ENCODE results near the gene DHX9. TPM values are rescaled to one million over a fixed set of nuclear protein-coding genes. Genes with fewer than 3 reads are reported as not detected.

DHX9 gene
- total RNA-seq: 65.2 TPM
- long read RNA-seq, full-length matches to known transcripts: 16 of 44 reads
- long read RNA-seq, partial matches to known transcripts: 26 of 44 reads
- long read RNA-seq, other reads (novel, unspliced or antisense): 2 of 44 reads

GRCh38 chr1:182839209-182840066 lies at the start of gene DHX9:
TSS of gene DHX9 (plus strand) at chr1:182839347. CDS start at chr1:182842567, 3,220 bp downstream.
- intact Hi-C loops (cut with micrococcal nuclease): no loop called here
- peak; percentile 98 for DNase-seq
- ATAC-seq: peak; percentile 94

- DNase-seq (no peak), ATAC-seq (no peak)
- intact Hi-C loops (cut with micrococcal nuclease): no loop called here
Observed at GRCh38 chr1:182791281-182792179, 47.6 kb upstream of the DHX9 start.

- intact Hi-C loops (cut with micrococcal nuclease): no loop called here
- ATAC-seq: no peak
Observed at GRCh38 chr1:182794091-182794490, 45.1 kb upstream of the DHX9 start.

GRCh38 chr1:182794676-182795201 lies 44.4 kb upstream of the DHX9 start:
- intact Hi-C loops (cut with micrococcal nuclease): no loop called here
- ATAC-seq (peak; percentile 30), DNase-seq (no peak)

More at GRCh38 chr1:182794091-182794490, 45.1 kb upstream of the DHX9 start:
- DNase-seq: no peak

- peak; percentile 67 for ATAC-seq
- DNase-seq: no peak
- intact Hi-C loops (cut with micrococcal nuclease): no loop called here
Observed at GRCh38 chr1:182795563-182796228, 43.5 kb upstream of the DHX9 start.

GRCh38 chr1:182802006-182802803 lies 36.9 kb upstream of the DHX9 start:
- DNase-seq (peak; percentile 32), ATAC-seq (peak; percentile 66)
- intact Hi-C loops (cut with micrococcal nuclease): no loop called here

GRCh38 chr1:182803846-182804245 lies 35.3 kb upstream of the DHX9 start:
- intact Hi-C loops (cut with micrococcal nuclease): no loop called here
- DNase-seq: no peak
- ATAC-seq: no peak

- intact Hi-C loops (cut with micrococcal nuclease): no loop called here
- ATAC-seq: no peak
Observed at GRCh38 chr1:182806015-182806678, 33.0 kb upstream of the DHX9 start.

GRCh38 chr1:182807907-182808306 lies 31.2 kb upstream of the DHX9 start:
- ATAC-seq (peak; percentile 70), DNase-seq (no peak)
- intact Hi-C loops (cut with micrococcal nuclease): no loop called here

More at GRCh38 chr1:182806015-182806678, 33.0 kb upstream of the DHX9 start:
- no peak for DNase-seq

- ATAC-seq: no peak
- no peak for DNase-seq
- intact Hi-C loops (cut with micrococcal nuclease): no loop called here
Observed at GRCh38 chr1:182809414-182809957, 29.7 kb upstream of the DHX9 start.

GRCh38 chr1:182811975-182812722 lies 27.0 kb upstream of the DHX9 start:
- ATAC-seq (no peak), DNase-seq (no peak)
- intact Hi-C loops (cut with micrococcal nuclease): no loop called here

GRCh38 chr1:182816863-182817262 lies 22.3 kb upstream of the DHX9 start:
- intact Hi-C loops (cut with micrococcal nuclease): no loop called here

GRCh38 chr1:182817802-182818201 lies 21.3 kb upstream of the DHX9 start:
- intact Hi-C loops (cut with micrococcal nuclease): no loop called here
- DNase-seq: no peak
- ATAC-seq: no peak

More at GRCh38 chr1:182816863-182817262, 22.3 kb upstream of the DHX9 start:
- ATAC-seq: no peak
- DNase-seq: no peak

GRCh38 chr1:182823220-182823619 lies 15.9 kb upstream of the DHX9 start:
- intact Hi-C loops (cut with micrococcal nuclease): no loop called here

GRCh38 chr1:182826892-182827291 lies 12.3 kb upstream of the DHX9 start:
- no peak for DNase-seq
- intact Hi-C loops (cut with micrococcal nuclease): no loop called here
- ATAC-seq: no peak

More at GRCh38 chr1:182823220-182823619, 15.9 kb upstream of the DHX9 start:
- DNase-seq: no peak
- no peak for ATAC-seq

- no peak for DNase-seq
- intact Hi-C loops (cut with micrococcal nuclease): no loop called here
- ATAC-seq: no peak
Observed at GRCh38 chr1:182829285-182829932, 9.7 kb upstream of the DHX9 start.

All from left ventricle myocardium superior (tissue), 1 donor.